NCI-H2171 treated with DMSO at 0.1 percent for 48 hours (cell line): ENCODE data around the gene SUSD6.
"Not testable (repeated sequence)": the region's sequence is repeated elsewhere in the genome, so short reads cannot be mapped to it uniquely, and the experiment has no call there.

ENCODE experiments used
- DNase-seq: peaks from one replicate; lab custom pipeline; 2025; lab: John Stamatoyannopoulos, UW

The SUSD6 gene

GRCh38 chr14:69695322-69696203 lies 84.2 kb downstream of the SUSD6 start:
- peak; percentile 22 for DNase-seq

- DNase-seq: no peak
Observed at GRCh38 chr14:69696204-69696527, 84.8 kb downstream of the SUSD6 start.

GRCh38 chr14:69696633-69697557 lies 85.5 kb downstream of the SUSD6 start:
- DNase-seq: no peak

GRCh38 chr14:69698572-69698971 lies 87.2 kb downstream of the SUSD6 start:
- no peak for DNase-seq

- not testable (repeated sequence) for DNase-seq
Observed at GRCh38 chr14:69699243-69699642, 87.8 kb downstream of the SUSD6 start.

GRCh38 chr14:69699748-69700303 lies 88.4 kb downstream of the SUSD6 start:
- DNase-seq: peak; percentile 66

- no peak for DNase-seq
Observed at GRCh38 chr14:69700575-69700974, 89.2 kb downstream of the SUSD6 start.

GRCh38 chr14:69701291-69701690 lies 89.9 kb downstream of the SUSD6 start:
- no peak for DNase-seq

GRCh38 chr14:69701857-69702256 lies 90.5 kb downstream of the SUSD6 start:
- DNase-seq: no peak

- DNase-seq: peak; percentile 9
Observed at GRCh38 chr14:69703047-69704039, 91.9 kb downstream of the SUSD6 start.

GRCh38 chr14:69704319-69704718 lies 92.9 kb downstream of the SUSD6 start:
- DNase-seq: no peak

GRCh38 chr14:69705706-69706105 lies 94.3 kb downstream of the SUSD6 start:
- no peak for DNase-seq

GRCh38 chr14:69708049-69708448 lies 96.7 kb downstream of the SUSD6 start:
- no peak for DNase-seq

- peak; percentile 66 for DNase-seq
Observed at GRCh38 chr14:69708586-69709560, 97.5 kb downstream of the SUSD6 start.

GRCh38 chr14:69710378-69710777 lies 99.0 kb downstream of the SUSD6 start:
- DNase-seq: peak; percentile 70

- DNase-seq: peak; percentile 98
Observed at GRCh38 chr14:69711065-69711464, 99.7 kb downstream of the SUSD6 start.

- DNase-seq: peak; percentile 75
Observed at GRCh38 chr14:69711477-69711876, 100.1 kb downstream of the SUSD6 start.

- peak; percentile 18 for DNase-seq
Observed at GRCh38 chr14:69711881-69712560, 100.6 kb downstream of the SUSD6 start.

- DNase-seq: peak; percentile 67
Observed at GRCh38 chr14:69712599-69713088, 101.2 kb downstream of the SUSD6 start.
